Measurements from ENCODE around the gene GNAT3.

The GNAT3 gene

GRCh38 chr7:80464211-80464610 is 47.7 kb downstream of the GNAT3 start:
- H3K4me3 ChIP-seq (ENCODE audit: low read length): no peak overlapping the region
- no peak for TF ChIP-seq ZNF274 (IDR thresholded peaks at IDR 0.05; ENCODE audit: low read depth, low read length)

DNA sequence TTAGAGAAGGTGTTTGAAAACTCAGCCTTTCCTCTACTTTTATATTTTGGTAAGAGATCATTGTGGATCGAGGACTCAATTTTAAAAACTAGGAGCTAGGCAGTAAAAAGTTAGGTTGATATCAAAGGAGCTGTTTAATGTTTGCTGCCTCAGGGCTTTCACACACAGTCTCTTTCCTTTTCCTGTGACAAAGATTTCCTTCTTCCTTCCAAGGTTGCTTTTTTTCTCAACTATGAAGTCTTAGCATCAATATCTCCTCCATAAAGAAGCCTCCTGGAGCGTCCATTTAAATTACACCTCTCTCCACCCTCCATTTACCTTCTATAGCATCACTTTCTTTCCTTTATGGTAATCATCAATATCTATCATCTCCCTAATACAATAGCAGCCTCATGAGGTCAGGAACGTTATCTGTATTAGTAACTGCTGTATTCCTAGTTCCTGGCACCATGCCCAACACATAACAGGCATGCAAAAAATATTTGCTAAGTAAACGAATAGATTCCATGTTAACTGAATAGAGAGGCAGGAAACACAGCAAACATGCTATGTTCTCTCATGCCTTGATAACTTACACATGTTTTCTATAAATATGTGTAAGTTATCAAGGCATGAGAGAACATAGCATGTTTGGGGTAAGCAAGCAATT is 48.5 kb downstream of the GNAT3 start:
- no peak overlapping the region for H3K4me3 ChIP-seq (ENCODE audit: low read length)
- TF ChIP-seq ZNF274 (IDR thresholded peaks at IDR 0.05; ENCODE audit: low read depth, low read length): no peak

DNA sequence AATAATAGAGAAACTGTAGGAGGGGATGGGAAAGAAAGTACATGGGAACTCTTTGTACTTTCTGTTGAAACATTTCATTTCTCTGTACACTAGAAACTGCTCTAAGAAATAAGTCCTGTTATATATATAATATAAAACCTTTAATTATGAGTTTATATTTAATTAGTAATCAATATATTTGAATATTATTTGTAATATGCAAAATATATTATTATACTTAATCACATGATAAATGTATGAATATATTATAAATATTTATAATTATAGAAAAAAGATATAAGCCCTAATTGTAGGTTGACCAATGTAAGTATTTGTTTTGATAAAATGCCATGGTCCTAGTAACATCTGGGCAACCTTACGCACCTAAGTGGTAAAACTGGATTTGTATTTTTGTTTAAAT is 51.0 kb downstream of the GNAT3 start:
- no peak for TF ChIP-seq ZNF274 (IDR thresholded peaks at IDR 0.05; ENCODE audit: low read depth, low read length)

GRCh38 chr7:80459776-80460510 is 51.9 kb downstream of the GNAT3 start:
- TF ChIP-seq ZNF274 (IDR thresholded peaks at IDR 0.05; ENCODE audit: low read depth, low read length): no peak

More for the DNA sequence above, 51.0 kb downstream of the GNAT3 start:
- no peak overlapping the region for H3K4me3 ChIP-seq (ENCODE audit: low read length)

DNA sequence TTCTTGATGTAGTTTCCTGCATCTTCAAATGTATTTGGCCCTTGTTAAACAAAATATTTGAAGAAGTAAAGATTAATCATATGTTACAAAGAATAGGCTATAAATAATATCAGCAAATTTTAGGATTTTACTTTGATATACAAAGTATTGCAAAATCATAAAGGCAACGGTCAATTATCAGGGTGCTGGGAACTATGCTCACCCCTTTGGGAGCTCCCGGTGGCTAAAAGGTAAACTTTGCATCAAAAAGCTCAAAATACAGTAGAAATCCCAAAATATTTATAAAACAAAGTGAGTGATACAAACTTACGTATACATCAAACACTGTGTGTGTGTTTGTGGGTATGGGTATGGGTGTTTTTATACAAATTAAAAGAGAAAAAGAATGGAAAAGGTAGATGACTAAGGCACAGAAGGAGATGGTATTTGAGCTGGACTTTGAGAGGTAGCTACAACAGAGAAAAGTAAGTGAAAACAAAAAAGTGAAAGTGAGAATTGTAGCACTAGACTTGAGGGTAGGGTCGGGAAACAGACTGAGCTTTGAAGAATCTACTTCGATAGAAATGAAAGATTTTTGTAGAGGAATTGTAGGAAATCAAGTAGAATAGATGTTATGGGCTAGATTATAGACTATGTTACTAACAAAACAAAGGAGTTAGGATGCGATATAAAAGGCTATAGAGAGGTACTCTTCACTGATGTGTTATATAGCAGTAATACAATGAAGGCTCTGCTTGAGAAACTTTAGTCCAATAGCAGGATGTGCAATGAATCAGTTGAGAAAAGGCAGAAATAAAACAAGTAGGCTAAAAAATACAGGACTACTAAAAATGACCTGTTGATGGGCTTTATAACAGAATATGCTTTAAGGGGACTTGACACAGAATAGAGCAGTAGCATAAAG is 52.8 kb downstream of the GNAT3 start:
- no peak for TF ChIP-seq ZNF274 (IDR thresholded peaks at IDR 0.05; ENCODE audit: low read depth, low read length)
- no peak overlapping the region for H3K4me3 ChIP-seq (ENCODE audit: low read length)

More at GRCh38 chr7:80459776-80460510, 51.9 kb downstream of the GNAT3 start:
- no peak overlapping the region for H3K4me3 ChIP-seq (ENCODE audit: low read length)

GRCh38 chr7:80453699-80454340 is 58.0 kb downstream of the GNAT3 start:
- no peak overlapping the region for H3K4me3 ChIP-seq (ENCODE audit: low read length)
- TF ChIP-seq ZNF274 (IDR thresholded peaks at IDR 0.05; ENCODE audit: low read depth, low read length): no peak

DNA sequence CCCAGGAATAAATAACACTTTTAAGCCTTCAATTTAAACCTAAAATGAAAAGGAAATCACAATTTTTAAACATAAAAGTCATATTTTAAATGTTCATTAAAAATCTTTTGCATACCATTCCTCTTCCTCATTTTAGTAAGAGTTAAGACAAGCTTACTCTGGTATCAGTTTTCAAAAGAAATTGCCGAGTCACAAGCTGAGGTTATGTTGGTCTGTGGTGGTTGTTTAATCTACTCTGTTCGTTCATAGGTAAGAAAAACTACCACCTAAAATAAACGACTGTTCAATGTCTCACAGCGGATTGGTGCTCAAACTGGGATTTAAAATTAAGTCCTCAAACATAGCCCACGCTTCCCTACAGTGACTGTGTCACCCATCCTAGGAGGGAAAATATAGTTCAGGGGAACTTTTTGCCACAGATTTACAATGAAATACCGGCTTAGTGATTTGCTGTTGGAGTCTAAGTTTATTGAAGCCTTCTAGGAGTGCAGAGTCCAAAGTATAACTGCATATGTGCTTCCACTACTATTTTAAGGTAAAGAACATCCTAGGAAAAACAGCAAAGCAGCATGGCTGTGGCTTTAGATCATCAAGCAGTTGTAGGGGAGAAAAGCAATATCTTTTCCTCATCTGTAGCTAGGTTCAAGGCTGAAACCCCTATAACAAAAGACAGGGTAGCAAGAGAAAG is 61.1 kb downstream of the GNAT3 start:
- no peak for TF ChIP-seq ZNF274 (IDR thresholded peaks at IDR 0.05; ENCODE audit: low read depth, low read length)

GRCh38 chr7:80449836-80450235 is 62.0 kb downstream of the GNAT3 start:
- TF ChIP-seq ZNF274 (IDR thresholded peaks at IDR 0.05; ENCODE audit: low read depth, low read length): no peak
- H3K4me3 ChIP-seq (ENCODE audit: low read length): no peak overlapping the region

More for the DNA sequence above, 61.1 kb downstream of the GNAT3 start:
- H3K4me3 ChIP-seq (ENCODE audit: low read length): no peak overlapping the region

DNA sequence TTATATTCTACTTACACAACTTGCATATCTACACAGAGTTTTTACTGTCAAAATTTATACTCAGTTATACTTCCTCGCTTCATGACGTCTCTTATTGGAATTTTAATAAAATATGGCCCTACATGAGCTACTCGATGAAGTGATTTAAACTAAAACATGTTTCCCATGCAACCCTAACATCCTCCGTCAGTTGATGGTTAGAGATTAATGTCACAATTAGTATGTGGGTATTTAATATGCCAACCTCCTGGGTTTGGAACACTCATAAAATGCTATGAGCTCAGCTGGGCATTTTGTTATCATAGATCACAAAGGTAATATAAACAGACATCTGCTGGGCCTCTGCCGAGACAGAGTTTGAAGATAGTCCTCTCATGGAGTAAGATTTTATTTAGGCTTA is 66.5 kb downstream of the GNAT3 start:
- TF ChIP-seq ZNF274 (IDR thresholded peaks at IDR 0.05; ENCODE audit: low read depth, low read length): no peak
- H3K4me3 ChIP-seq (ENCODE audit: low read length): no peak overlapping the region

GRCh38 chr7:80444811-80445210 is 67.1 kb downstream of the GNAT3 start:
- TF ChIP-seq ZNF274 (IDR thresholded peaks at IDR 0.05; ENCODE audit: low read depth, low read length): no peak
- no peak overlapping the region for H3K4me3 ChIP-seq (ENCODE audit: low read length)

DNA sequence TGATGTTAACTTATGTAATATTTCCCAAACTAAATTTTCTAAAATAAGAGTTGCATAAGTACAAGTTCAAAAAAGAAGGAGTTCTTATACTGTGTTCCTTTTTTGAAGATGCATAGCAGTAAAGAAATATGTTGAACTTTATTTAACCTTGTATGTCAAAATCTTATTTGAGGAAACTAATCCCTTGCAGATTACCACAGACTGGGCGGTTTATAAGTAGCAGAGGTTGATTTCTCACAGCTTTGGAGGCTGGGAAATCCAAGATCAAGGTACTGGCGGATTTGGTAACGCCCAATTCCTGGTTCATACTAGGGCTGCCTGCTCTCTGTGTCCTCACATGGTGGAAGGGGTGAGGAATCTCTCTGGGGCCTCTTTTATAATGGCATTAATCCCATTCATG is 68.5 kb downstream of the GNAT3 start:
- no peak overlapping the region for H3K4me3 ChIP-seq (ENCODE audit: low read length)
- TF ChIP-seq ZNF274 (IDR thresholded peaks at IDR 0.05; ENCODE audit: low read depth, low read length): no peak

DNA sequence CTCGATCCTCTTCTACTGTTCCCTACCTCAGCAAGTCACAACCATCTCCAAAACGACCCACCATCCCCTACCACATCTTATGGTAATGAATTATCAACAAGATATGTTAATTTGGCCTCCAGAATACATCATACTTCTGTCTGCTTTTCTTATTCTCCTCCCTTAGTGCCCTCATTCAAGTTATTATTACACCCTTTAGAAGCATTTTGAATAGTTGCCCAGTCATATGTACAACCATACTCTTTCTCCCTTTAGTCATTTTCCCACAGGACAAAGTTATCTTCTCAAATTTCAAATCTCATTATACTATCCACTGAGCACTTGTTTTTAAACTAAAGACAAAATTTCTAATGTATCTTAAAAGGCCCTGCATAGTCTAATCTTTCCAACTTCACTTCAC is 71.0 kb downstream of the GNAT3 start:
- no peak overlapping the region for H3K4me3 ChIP-seq (ENCODE audit: low read length)
- TF ChIP-seq ZNF274 (IDR thresholded peaks at IDR 0.05; ENCODE audit: low read depth, low read length): no peak

Data from GM08714 (cell line).